Femur (tissue), 1 donor: Measurements from ENCODE around the gene RNASE8.
"Not testable (repeated sequence)": the region's sequence is repeated elsewhere in the genome, so short reads cannot be mapped to it uniquely, and the experiment has no call there.

Experiments
- DNase-seq: peaks from one replicate; pipeline ENCODE4 v3.0.0-alpha.2; 2017

The RNASE8 gene

DNA sequence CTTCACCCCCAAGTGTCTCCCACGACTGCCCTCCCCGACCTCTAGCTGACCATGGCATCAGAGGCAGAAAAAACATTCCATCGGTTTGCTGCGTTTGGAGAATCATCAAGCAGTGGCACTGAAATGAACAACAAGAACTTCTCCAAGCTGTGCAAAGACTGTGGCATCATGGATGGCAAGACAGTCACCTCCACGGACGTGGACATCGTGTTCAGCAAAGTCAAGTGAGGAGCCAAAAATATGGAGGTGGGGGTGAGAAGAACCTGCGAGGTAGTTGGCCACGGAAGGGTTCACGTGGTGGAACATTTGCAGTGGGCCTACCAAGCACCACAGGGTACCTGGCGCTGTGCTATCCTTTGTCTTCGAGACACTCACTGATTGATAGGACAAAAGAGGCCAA, 27.1 kb upstream of the RNASE8 start:
- no peak for DNase-seq

DNA sequence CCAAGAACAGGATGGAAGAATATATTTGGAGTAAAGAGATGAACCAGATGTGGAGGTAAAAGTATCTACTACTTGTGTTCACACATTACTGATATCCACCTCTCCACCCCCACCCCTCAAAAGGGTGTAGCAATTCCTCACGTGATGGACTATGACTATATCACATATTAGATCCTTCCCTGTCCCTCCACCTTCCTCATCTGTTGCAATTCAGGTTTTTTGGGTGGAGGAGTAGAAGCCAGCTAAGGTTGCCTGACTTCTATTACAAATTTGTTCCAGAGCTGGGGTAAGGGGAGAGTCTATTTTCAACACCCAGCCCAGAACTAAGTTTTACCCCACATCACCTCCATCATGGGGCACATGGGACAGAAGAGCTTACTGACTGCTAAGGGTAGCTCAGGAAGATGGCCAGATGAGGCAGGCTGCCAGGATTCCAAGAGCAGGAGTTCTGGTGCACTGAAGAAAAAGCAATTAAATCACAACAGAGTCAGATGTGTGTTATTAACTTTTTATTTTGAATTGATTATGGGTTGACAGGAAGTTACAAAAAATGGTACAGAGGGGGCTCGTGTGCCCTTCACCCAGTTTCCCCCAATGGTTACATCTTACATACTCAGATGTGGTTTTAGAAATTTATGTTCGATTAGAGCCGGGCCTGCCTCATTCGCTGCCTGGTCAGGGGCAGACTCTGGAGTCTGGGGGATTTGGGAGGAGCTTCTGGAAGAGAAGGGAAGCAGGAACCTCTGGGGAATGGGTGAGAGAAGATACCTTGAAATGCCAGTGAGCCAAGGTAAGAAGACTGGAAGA, 25.1 kb upstream of the RNASE8 start:
- no peak for DNase-seq

DNA sequence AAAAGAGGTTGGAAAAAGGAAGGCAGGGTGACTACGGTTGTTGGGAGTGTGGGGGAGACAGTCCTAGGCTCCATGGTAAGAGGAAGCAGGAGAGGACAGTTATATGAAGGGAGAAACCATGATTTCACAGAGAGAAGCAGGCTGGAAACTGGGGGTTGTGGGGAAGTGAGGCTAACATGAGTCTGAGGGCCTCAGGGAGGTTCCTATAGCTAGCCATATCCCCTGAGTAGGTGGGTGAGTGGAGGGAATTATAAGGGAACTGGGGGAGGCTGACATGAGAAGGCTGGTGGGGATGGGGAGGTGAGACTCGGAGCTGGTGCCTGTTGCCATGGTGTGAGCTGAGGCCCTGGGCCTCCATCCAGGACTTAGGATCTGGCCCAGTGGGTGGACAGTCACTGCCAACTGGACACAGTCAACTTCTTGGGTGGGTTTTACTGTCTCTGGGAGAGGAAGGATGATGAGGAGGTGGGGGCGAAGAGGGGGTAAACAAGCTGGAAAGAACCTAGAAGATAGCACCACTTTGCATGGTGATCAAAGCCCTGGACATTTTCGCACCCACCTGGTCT, 24.4 kb upstream of the RNASE8 start:
- no peak for DNase-seq

DNA sequence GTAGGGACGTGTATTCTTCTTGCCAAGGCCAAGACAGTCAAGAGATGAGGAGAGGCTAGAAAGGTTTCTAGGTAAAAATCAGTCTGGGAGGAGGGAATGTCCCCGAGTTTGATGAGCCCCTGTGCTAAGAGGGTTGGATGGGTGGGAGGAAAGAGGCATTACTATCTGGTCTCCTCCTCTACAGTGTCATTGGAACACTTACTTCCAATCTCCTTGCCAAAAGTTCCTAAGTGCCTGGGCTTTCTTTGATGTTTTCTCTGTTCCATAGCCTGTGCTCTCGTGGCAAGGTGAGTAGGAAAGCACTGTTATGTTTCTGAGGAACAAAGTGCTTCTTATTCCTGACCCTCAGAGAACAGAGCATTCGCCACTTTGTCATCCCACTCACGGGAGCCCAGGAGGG, 22.9 kb upstream of the RNASE8 start, which contains the start of gene RNASE13:
TSS of gene RNASE13 (minus strand) at position 101 of the 400 bp plus-strand sequence. CDS start 519 bp downstream, outside the sequence.
- DNase-seq, result no peak

DNA sequence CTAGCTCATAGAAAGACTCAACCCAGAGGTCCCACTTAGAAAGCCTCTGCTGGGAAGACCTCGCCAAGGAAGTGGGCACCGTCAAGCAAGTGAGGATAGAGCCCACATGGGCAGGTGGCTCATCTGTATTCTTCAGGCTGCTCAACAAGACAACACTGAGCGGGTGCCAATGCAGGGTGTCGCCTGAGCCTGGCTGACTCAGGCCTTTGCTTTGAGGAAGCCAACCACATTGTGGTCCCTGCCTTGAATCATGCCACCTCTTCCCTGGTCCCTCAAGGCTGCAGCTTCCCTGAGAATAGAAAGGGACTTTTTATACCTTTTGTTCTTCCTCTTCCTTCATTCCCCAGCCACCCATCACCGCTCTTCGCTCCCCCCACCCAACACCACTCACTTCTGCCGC, 20.9 kb upstream of the RNASE8 start:
- DNase-seq, result no peak

DNA sequence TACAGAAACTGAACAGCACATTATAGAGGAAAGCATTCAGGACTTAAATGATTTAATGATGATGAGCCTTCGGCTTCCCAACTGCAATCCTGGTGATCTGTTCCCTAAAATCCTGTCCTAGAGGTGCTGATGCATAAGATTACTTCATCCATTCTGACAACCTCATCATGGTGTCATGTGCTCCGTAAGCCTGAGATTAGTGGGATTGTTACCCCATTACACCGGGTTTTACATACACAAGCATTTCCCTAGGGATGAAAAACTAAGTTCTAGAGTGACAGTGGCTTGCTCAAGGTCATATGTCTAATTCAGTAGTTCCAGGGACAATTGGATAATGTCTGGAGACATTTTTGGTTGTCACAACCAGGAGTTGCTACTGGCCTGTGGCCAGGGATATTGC, 20.5 kb upstream of the RNASE8 start:
- DNase-seq, result no peak

DNA sequence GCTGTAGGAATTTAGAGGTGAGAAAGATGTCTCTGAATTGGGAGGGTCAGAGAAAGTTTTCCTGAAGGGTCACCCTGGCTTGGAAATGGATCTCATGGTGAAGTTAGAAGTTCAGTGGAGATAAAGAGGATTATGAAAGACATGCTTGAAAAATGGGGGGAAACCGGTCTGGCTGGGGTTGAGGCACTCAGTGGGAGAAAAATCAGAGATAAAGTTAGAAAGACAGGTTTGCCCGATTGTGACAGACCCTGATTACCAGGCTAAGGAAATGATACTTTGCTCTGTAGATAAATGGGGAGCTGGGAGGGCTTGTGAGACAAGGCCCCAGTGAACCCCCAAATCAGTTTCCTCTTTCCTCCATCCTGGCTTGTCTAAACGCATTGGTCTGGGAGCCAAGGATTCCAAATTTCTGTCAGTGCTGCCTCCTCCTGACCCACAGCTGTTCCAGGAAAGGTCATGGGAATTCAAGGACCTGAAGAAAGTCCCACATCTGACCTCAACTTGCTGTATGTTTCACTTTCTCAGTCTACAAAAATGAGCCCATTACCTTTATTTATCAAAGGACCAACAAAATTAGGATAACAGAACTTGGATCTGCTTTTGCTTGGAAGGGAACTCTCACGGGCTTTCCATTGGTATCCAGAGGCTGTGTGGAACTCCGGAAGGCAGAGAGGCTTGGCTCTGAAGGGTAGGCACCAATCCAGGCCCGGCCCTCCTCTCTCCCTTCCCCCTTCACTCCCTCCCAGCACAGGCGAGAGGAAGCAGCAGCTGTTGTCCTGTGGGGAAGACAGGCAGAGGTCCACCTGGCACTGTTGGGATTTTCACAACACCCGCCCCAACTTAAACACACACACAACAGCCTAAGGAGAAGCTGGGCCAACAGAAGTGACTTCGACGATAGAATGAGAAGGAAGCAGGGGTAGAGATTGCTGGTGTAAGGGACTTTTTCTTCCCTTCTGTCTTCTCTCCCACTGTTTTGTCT, 18.9 kb upstream of the RNASE8 start:
- DNase-seq, result peak; percentile 92

DNA sequence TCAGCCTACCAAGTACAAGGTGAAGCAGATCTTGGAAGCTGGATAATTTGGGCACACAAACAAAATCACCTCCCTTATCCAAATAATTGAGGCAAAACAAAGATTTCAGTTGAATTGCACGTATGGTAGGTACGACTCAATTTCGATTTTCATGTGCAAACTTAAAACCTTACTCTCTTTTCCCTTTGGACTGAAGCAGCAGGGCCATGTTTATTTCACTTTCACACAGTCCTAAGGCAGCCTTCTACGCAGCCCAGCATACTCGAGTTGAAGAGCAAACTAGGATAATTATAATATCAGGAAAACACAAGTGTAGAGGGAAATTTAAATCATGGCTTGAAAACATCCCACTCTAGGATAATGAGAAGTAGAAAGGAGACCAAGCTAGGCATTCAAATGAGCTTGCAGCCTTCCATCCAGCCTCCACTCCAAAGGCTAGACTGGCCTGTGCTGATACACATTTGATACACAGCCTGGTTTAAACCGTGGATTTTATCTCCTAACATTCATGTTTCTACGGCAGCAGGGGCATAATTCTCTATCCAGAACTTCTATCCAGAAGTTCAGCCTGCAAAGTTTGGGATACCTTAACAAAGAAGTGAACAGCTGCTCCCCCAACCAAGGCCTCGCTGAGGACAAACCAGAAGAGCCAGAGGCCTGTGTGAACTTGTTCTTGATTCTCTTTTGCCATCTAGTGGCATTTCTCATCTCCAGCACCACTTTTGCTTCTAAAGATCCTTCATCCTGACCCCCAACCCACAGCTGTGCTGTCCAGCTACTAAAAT, 17.8 kb upstream of the RNASE8 start:
- peak; percentile 69 for DNase-seq

DNA sequence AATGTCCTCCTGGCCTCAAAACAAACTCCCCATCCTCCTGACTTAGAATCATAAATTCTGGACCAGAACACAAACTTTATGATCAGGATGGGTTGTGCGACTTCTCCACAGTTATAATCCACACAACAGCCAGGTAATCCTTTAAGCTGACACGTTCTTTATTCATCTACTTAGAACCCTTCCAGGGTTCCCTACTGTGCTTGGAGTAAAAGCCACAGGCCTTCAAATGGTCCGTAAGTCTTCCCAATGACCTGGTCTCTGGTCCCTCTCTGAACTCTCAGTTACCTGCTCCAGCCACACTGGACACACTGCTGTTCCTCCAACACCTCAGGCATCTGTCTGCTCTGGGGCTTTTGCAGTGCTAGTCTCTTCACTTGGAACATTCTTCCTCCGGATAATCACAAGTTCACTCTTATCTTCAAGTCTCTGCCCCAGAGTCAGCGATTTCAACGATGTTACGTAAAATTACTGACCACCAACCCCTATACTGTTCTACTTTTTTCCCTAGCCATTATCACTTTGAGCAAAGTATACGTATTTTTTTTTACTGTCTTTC, 17.2 kb upstream of the RNASE8 start:
- no peak for DNase-seq

DNA sequence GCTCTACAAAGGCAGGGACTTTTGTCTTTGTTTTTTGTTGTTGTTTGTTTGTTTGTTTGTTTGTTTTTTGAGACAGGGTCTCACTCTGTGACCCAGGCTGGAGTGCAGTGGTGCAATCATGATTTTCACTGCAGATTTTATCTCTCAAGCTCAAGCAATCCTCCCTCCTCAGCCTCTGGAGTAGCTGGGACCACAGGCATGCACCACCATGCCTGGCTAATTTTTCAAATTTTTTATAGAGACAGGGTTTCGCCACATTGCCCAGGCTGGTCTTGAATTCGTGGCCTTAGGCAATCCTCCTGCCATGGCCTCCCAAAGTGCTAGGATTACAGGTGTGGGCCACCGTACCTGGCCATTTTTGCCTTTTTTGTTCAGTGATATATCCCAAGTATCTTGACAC, 16.7 kb upstream of the RNASE8 start:
- not testable (repeated sequence) for DNase-seq

DNA sequence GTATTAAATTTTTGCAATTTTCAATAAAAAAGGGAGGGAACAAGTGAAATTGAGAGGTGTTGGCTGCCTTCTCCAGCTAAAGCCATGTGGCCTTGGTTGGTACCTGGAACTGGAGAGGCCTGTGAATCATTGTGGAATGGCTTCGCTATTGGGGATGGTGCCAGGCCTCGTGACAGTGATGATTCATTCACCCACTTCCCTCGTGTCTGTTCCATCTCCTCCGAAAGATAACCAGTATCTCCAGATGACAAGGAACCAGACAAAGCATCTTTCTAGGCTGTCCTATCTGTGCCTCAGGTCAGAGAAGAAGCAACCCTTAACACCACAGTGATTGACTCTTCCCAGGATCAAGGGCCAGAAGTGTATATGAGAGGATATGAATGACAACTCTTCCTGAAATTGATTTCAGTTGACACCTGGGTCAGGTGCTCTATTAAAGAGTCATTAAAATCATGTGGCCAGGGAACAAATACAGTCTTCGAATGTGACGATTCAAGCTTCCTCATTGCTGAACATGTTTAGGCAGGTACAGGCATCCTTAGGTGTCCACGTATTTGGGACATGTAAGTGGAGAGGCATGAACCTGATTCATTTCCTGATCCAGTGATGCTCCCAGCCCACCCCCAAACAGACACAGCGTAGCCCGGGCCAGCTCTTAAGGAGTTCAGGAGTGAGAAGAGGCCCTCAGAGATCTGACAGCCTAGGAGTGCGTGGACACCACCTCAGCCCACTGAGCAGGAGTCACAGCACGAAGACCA, 15.8 kb upstream of the RNASE8 start, which contains the start of gene RNASE7:
TSS of gene RNASE7 (plus strand) at position 687 of the 758 bp plus-strand sequence. CDS start 631 bp downstream, outside the sequence.
- DNase-seq, result no peak

DNA sequence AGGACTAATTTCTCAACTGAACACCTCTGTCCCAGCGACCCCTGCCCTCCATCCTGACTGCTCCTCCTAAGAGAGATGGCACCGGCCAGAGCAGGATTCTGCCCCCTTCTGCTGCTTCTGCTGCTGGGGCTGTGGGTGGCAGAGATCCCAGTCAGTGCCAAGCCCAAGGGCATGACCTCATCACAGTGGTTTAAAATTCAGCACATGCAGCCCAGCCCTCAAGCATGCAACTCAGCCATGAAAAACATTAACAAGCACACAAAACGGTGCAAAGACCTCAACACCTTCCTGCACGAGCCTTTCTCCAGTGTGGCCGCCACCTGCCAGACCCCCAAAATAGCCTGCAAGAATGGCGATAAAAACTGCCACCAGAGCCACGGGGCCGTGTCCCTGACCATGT, 14.7 kb upstream of the RNASE8 start:
- DNase-seq, result no peak

DNA sequence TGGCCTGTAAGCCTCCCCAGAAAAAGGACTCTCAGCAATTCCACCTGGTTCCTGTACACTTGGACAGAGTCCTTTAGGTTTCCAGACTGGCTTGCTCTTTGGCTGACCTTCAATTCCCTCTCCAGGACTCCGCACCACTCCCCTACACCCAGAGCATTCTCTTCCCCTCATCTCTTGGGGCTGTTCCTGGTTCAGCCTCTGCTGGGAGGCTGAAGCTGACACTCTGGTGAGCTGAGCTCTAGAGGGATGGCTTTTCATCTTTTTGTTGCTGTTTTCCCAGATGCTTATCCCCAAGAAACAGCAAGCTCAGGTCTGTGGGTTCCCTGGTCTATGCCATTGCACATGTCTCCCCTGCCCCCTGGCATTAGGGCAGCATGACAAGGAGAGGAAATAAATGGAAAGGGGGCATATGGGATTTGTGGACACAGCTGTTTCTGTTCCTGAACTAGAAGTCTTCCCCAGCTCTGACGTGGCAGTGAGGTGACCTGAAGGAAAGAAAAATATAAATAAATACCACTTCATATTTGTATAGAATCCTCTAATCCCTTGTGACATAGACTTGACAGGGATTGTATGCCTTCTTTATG, 14.1 kb upstream of the RNASE8 start:
- DNase-seq, result no peak

DNA sequence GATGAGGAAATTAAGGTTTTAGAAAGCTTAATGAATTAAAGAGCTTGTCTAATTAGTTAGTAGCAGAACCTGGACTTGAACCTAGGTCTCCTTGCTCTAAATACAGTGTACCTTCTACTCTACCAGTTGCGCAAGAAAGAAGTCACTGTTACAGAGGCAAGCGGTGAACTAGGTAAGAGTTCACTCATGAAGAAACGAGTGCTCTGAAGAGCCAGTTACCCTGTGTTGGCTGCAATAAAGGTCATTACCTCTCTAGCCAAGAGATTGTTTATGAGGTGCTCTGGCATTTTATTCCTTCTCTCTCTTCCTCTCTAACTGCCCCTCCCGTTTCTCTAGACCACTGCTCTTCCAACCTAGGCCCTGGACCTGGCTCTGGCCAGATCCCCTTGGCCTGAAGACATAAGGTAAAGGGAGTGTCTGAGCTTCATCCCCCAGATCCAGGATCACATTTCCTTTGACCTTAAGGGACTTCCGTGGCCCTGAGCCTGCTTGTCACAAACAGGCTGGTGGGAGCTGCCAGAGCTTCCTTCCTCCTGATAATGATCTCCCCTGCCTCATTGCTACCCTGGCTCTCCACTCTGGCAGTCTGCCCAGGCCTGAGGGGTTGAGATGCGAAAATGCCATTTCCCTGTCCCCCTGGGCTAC, 13.5 kb upstream of the RNASE8 start:
- DNase-seq, result no peak

DNA sequence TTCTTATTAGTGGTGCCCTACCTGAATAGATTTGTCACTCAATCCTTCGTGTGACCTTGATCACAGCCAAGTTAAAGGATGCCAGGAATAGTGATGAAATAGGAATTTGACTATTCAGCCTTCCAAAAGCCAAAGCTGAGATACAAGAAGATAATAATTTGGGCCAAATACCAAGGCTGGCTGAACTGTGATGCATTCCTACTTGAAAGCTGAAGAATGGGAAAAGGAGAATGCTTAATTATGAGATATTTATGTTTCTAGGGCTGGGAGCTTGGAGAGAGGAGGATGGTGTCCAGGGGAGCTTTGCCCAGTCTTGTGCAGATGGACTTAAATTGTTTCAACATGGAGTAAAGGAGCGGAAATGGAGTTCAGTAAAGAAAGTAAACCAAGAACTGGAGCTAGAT, 10.2 kb upstream of the RNASE8 start:
- DNase-seq, result no peak

DNA sequence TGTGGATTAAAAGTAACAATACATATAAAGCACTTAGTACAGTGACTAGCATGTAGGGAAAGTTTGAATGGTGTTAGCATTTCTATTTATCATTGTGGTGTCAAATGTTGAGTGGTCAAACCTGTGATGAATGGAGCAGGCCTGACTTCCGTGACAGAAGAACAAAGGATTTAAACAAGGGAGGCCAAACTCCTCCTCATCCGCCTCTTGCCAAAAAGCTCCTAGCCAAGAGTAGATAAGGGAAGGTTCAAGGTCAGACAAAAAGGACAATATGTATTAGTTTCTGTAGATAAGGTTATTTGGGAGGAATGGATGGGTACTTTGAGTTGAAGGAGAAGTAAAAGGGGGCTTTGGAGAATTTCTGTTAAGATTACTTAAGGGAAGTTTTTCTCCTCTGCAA, 9.0 kb upstream of the RNASE8 start:
- no peak for DNase-seq

DNA sequence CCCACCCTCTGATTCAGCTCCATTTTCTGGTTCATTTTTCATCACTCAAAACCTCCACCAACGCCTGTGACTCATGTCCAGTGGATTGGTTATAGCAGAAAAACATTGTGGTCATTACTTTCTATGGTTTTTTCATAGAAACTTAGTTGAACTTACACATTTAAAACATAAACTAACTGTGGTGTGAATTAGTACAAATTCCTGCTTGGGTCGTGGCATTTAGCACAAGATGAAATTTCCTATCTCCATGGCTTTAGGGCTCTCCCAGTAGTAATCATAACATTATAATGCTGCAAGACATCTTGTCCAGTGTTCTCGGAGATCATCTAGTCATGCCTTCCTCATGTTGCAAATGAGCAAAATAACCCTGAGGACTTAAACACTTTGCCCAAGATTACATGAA, 8.3 kb upstream of the RNASE8 start:
- DNase-seq, result no peak

DNA sequence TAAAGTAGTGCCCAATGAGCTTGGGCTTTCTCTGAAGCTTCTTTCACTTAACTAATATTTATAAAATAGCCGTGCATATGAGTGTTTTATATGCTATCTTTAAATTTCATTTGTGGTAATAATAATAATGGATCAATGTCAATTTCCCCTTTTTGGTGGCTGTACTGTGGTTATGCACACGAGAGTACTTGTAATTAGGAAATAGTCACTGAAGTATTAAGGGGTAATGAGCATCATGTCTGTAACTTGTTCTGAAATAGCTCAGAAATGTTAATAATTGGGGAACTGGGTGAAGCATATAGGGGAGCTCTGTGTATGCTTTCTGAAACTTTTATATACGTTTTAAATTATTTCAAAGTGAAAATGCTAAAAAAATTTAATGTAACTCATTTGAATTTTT, 7.0 kb upstream of the RNASE8 start:
- DNase-seq, result no peak

DNA sequence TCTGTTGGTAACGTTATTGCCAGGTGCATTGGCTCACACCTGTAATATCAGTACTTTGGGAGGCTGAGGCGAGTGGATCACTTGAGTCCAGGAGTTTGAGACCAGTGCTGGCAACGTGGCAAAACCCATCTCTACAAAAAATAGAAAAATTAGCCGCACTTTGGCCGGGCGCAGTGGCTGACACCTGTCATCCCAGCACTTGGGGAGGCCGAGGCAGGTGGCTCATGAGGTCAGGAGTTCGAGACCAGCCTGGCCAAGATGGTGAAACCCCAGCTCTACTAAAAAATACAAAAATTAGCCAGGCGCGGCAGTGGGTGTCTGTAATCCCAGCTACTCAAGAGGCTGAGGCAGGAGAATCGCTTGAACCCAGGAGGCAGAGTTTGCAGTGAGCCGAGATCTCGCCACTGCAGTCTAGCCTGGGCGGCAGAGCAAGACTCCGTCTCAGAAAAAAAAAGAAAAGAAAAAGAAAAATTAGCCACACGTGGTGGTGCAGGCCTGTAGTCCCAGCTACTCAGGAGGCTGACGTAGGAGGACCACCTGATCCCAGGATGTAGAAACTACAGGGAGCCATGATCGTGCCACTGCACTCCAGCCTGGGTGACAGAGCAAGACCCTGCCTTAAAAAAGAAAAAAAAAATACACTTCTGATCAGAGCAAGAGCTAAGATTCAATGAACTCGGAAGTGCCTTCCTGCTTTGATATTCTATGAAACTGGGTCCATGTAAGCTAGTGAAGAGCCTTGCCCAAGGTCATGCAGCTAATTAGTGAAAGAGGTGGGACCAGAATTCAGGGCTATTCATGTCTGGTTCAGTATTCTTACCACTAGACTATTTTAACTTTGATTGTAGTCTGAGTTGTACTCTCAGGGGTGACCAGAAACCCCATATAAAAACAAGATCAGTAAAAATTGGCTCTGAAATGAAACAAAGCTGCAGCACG, 4.2 kb upstream of the RNASE8 start:
- no peak for DNase-seq
